H1 (cell line): ENCODE data around the gene RTN4RL1. TPM values are rescaled to one million over a fixed set of nuclear protein-coding genes. Genes with fewer than 3 reads are reported as not detected.
A peak's percentile ranks its signal among the peaks of the same experiment; 100 is the strongest.

Experiments used
- CTCF ChIA-PET: fragments of 300-600 bp; sonication (Branson Sonifier 250); formaldehyde crosslinking; loops from one replicate; lab custom pipeline; 2021; ENCODE audit not compliant: partially characterized antibody; lab: Charles Lee
- POLR2A ChIA-PET: fragments of 300-600 bp; sonication (Branson Sonifier 250); formaldehyde crosslinking; loops from one replicate; lab custom pipeline; 2021; ENCODE audit warnings: inconsistent platforms; ENCODE audit not compliant: partially characterized antibody; lab: Charles Lee
- DNase-seq, 2 experiments: peaks; one replicate each; pipeline versions ENCODE4 v3.0.0 to v3.0.0-alpha.2; 2010 to 2022; ENCODE audit warnings: low spot score in 2 of 2, low read depth in 1 of 2, mixed read lengths in 1 of 2
- FAIRE-seq: peaks from 2 replicates; lab custom pipeline; 2011; peaks lifted over from hg19 to GRCh38; lab: Jason Lieb, UNC
- H2AFZ ChIP-seq: 2 replicates; pipeline ENCODE4 v1.8.1; 2012; ENCODE audit warnings: low read length, inconsistent platforms
- H2AK5ac ChIP-seq: 2 replicates; pipeline ENCODE4 v1.6.1; 2013; ENCODE audit warnings: low read depth, low read length
- H2BK120ac ChIP-seq: replicated peaks from 2 replicates; pipeline ENCODE3; 2013; ENCODE audit warnings: low read depth, low read length, inconsistent platforms
- H2BK12ac ChIP-seq: 2 replicates; pipeline ENCODE4 v1.6.1; 2013; ENCODE audit warnings: low read depth, low read length
- H2BK15ac ChIP-seq: 2 replicates; pipeline ENCODE4 v1.6.1; 2013; ENCODE audit warnings: low read length
- H2BK20ac ChIP-seq: 2 replicates; pipeline ENCODE4 v1.6.1; 2013; ENCODE audit warnings: low read length
- H2BK5ac ChIP-seq: 2 replicates; pipeline ENCODE4 v1.6.1; 2013; ENCODE audit warnings: low read depth, low read length
- H3K14ac ChIP-seq: 2 replicates; pipeline ENCODE4 v1.6.1; 2013; ENCODE audit warnings: inconsistent platforms; ENCODE audit not compliant: insufficient read length
- H3K18ac ChIP-seq: 2 replicates; pipeline ENCODE4 v1.6.1; 2013; ENCODE audit warnings: low read length; ENCODE audit errors: extremely low read depth
- H3K23ac ChIP-seq: 2 replicates; pipeline ENCODE4 v1.6.1; 2013; ENCODE audit warnings: inconsistent platforms; ENCODE audit not compliant: insufficient read length
- H3K23me2 ChIP-seq: 2 replicates; pipeline ENCODE4 v1.6.1; 2013; ENCODE audit warnings: low read depth, low read length
- H3K27ac ChIP-seq: 2 replicates; pipeline ENCODE4 v1.6.1; 2011; ENCODE audit warnings: low read depth, low read length, inconsistent platforms
- H3K27me3 ChIP-seq, 4 experiments: replicated peaks in 1 of 4; 1 replicate in 1 of 4; 2 replicates in 3 of 4; pipeline versions ENCODE4 v1.6.1 to v1.8.1; 2011 to 2013; ENCODE audit warnings: low read length in 3 of 4, mild to moderate bottlenecking in 3 of 4, inconsistent platforms in 2 of 4, mixed read lengths in 2 of 4, moderate library complexity in 1 of 4; ENCODE audit not compliant: control insufficient read depth in 3 of 4, insufficient read depth in 3 of 4; ENCODE audit errors: extremely low read depth in 1 of 4
- H3K36me3 ChIP-seq, 4 experiments: 2 replicates each; pipeline versions ENCODE4 v1.6.1 to v1.8.1; 2011 to 2013; ENCODE audit warnings: mild to moderate bottlenecking in 4 of 4, low read length in 3 of 4, moderate library complexity in 2 of 4, control low read depth in 1 of 4, inconsistent platforms in 1 of 4; ENCODE audit not compliant: insufficient read depth in 4 of 4, control insufficient read depth in 2 of 4
- H3K4ac ChIP-seq: replicated peaks from 2 replicates; pipeline ENCODE3; 2013; ENCODE audit warnings: low read length, low read depth, mixed read lengths, inconsistent platforms; ENCODE audit not compliant: insufficient read length
- H3K4me1 ChIP-seq, 4 experiments: replicated peaks in 1 of 4; 1 replicate in 1 of 4; 2 replicates in 3 of 4; pipeline versions ENCODE4 v1.6.1 to v1.8.1; 2011 to 2013; ENCODE audit warnings: low read length in 3 of 4, inconsistent platforms in 2 of 4, mixed read lengths in 1 of 4; ENCODE audit not compliant: insufficient read depth in 4 of 4, control insufficient read depth in 3 of 4
- H3K4me2 ChIP-seq, 2 experiments: 2 replicates each; pipeline versions ENCODE4 v1.6.1 to v1.8.1; 2011 to 2013; ENCODE audit warnings: low read depth in 2 of 2, low read length in 2 of 2, control low read depth in 1 of 2, inconsistent platforms in 1 of 2, mild to moderate bottlenecking in 1 of 2; ENCODE audit not compliant: insufficient read depth in 1 of 2
- H3K4me3 ChIP-seq, 4 experiments: fragments of 200-600, 300-600 bp in 1 of 4; sonication (generic), shearing (Covaris generic), sonication (Bioruptor Twin) in 1 of 4; 2 replicates each; pipeline versions ENCODE4 v1.5.1 to v1.8.1; 2011 to 2016; ENCODE audit warnings: low read length in 4 of 4, low read depth in 3 of 4, control low read depth in 2 of 4, inconsistent platforms in 2 of 4, mild to moderate bottlenecking in 2 of 4, mixed read lengths in 1 of 4, moderate library complexity in 1 of 4; ENCODE audit not compliant: insufficient read depth in 2 of 4; ENCODE audit errors: extremely low read depth in 1 of 4
- H3K56ac ChIP-seq: replicated peaks from 2 replicates; pipeline ENCODE3; 2013; ENCODE audit warnings: low read depth, mild to moderate bottlenecking, mixed read lengths, low read length, inconsistent platforms; ENCODE audit not compliant: insufficient read length
- H3K79me1 ChIP-seq: 2 replicates; pipeline ENCODE4 v1.6.1; 2013; ENCODE audit warnings: low read depth, low read length, control low read depth
- H3K79me2 ChIP-seq, 2 experiments: 2 replicates each; pipeline versions ENCODE4 v1.6.1 to v1.8.1; 2012 to 2013; ENCODE audit warnings: low read length in 2 of 2, mild to moderate bottlenecking in 2 of 2, inconsistent platforms in 1 of 2; ENCODE audit not compliant: insufficient read depth in 2 of 2, control insufficient read depth in 1 of 2
- H3K9ac ChIP-seq, 4 experiments: replicated peaks in 1 of 4; 1 replicate in 1 of 4; 2 replicates in 3 of 4; pipeline versions ENCODE4 v1.6.1 to v1.8.1; 2011 to 2013; ENCODE audit warnings: low read depth in 3 of 4, low read length in 3 of 4, control low read depth in 2 of 4, mild to moderate bottlenecking in 2 of 4, moderate library complexity in 2 of 4, inconsistent platforms in 1 of 4; ENCODE audit errors: extremely low read depth in 1 of 4
- H3K9me3 ChIP-seq, 2 experiments: 2 replicates each; pipeline versions ENCODE4 v1.6.1 to v1.8.1; 2012 to 2013; ENCODE audit warnings: mild to moderate bottlenecking in 2 of 2, moderate library complexity in 2 of 2, control low read depth in 1 of 2, inconsistent platforms in 1 of 2, low read depth in 1 of 2, low read length in 1 of 2, mixed read lengths in 1 of 2; ENCODE audit not compliant: insufficient read depth in 2 of 2
- H4K20me1 ChIP-seq, 2 experiments: replicated peaks in 1 of 2; 2 replicates each; pipeline versions ENCODE3 to v1.8.1; 2011 to 2013; ENCODE audit warnings: inconsistent platforms in 2 of 2, low read length in 2 of 2, mild to moderate bottlenecking in 1 of 2; ENCODE audit not compliant: insufficient read depth in 2 of 2, control insufficient read depth in 1 of 2
- H4K5ac ChIP-seq: 2 replicates; pipeline ENCODE4 v1.6.1; 2013; ENCODE audit warnings: low read length, low read depth, mixed read lengths, inconsistent platforms; ENCODE audit not compliant: insufficient read length
- H4K8ac ChIP-seq: 2 replicates; pipeline ENCODE4 v1.8.0; 2013; ENCODE audit warnings: mild to moderate bottlenecking, moderate library complexity, low read length, inconsistent platforms; ENCODE audit not compliant: insufficient read depth; ENCODE audit errors: extremely low read depth
- H4K91ac ChIP-seq: replicated peaks from 2 replicates; pipeline ENCODE3; 2013; ENCODE audit warnings: low read length, mixed read lengths, inconsistent platforms; ENCODE audit not compliant: insufficient read length
- EZH2 ChIP-seq: fragments of 200-600 bp; sonication (generic); IDR thresholded peaks from 2 replicates; pipeline ENCODE4 v1.7.1; 2012; ENCODE audit warnings: low read depth, mild to moderate bottlenecking, moderate library complexity, low read length, inconsistent platforms; ENCODE audit not compliant: severe bottlenecking
- JUND ChIP-seq: IDR thresholded peaks from 2 replicates; pipeline ENCODE4 v1.6.1; 2011; ENCODE audit warnings: mild to moderate bottlenecking, improper control_type of control experiment, low read length
- SUZ12 ChIP-seq: fragments of 200-600 bp; sonication (generic); IDR thresholded peaks from 2 replicates; pipeline ENCODE4 v1.6.1; 2012; ENCODE audit warnings: mild to moderate bottlenecking, inconsistent platforms, low read length, moderate library complexity, mixed read lengths
- WGBS, 2 experiments: shearing (Covaris generic) in 1 of 2; methylation state at CpG; one replicate each; pipeline versions ENCODE4 v1.1.6 to v1.1.7; 2013 to 2015; ENCODE audit warnings: low lambda C conversion rate in 2 of 2, mixed read lengths in 2 of 2, inconsistent platforms in 1 of 2, low coverage in 1 of 2, missing lambda C conversion rate in 1 of 2; ENCODE audit not compliant: insufficient replicate concordance in 2 of 2, insufficient coverage in 1 of 2, insufficient read length in 1 of 2; ENCODE audit errors: extremely low coverage in 1 of 2, missing lambda C conversion rate in 1 of 2; 5-methylcytosine and 5-hydroxymethylcytosine counted together
- polyA plus RNA-seq, 7 experiments: library from polyadenylated mRNA; depleted of rRNA in 3 of 7; stranded (reverse) in 5 of 7; unstranded in 2 of 7; fragments of >200 nt in 5 of 7; fragments of 200-250 nt in 2 of 7; gene quantifications; 1 replicate in 5 of 7; 2 replicates in 1 of 7; 4 replicates in 1 of 7; pipeline versions ENCODE4 v1.2.1 to v1.2.3, GENCODE V29; 2011 to 2013; ENCODE audit warnings: missing spikeins in 2 of 7, mixed read lengths in 2 of 7
- total RNA-seq: library from RNA; stranded (reverse); fragmentation: NEBNext Ultra II Directional; extraction: Animal tissue kit (Norgen Biotek cat#: 25700); gene quantifications from 2 replicates; pipeline ENCODE4 v1.2.1, GENCODE V29; 2021
- TF ChIP-seq, protein P1 (sequence below): IDR thresholded peaks from 2 replicates; pipeline ENCODE4 v1.6.1; 2012; ENCODE audit warnings: inconsistent platforms
- TF ChIP-seq, protein P2 (sequence below): IDR thresholded peaks from 2 replicates; pipeline ENCODE4 v1.6.1; 2012; ENCODE audit warnings: low read length, inconsistent platforms

Gene RTN4RL1
- total and polyA plus RNA-seq, 2 of the 8 experiments (the other 6 are each of a cell fraction or from before 2014, with no cell fraction given): 0.09 TPM; not detected in 1

DNA sequence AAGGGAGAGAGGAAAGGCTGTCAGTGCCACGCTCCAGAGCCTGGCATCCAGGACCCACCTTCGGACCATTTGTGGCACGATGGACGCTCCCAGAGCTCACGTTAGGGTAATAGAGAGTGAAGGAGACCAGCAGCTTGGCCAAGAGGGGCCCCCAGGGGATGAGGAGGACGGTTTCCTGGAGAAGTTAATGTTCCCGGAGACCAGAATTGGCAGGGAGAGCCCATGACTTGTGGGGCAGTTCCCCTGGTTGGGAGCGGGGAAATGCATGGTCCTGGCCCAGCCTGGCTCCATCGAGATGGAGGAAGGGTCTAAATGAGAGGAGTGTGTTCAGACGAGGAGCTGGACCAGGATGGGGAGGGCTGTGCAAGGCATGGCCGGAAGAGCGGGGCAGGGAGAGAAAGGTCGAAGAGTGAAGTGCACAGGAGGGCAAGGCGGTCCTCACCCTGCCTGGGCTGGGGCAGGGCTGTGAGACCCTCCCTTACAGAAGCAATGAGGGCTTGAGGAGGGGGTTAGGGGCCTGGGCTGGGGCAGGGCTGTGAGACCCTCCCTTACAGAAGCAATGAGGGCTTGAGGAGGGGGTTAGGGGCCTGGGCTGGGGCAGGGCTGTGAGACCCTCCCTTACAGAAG is 26.9 kb upstream of the RTN4RL1 start:
- H3K27me3 ChIP-seq: peaks cover 67 to 91% (median 87%) of the 10 kb centered on the region in 4 experiments
- DNase-seq: no peak
- TF ChIP-seq, protein P1, sequence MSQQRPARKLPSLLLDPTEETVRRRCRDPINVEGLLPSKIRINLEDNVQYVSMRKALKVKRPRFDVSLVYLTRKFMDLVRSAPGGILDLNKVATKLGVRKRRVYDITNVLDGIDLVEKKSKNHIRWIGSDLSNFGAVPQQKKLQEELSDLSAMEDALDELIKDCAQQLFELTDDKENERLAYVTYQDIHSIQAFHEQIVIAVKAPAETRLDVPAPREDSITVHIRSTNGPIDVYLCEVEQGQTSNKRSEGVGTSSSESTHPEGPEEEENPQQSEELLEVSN: no peak
- TF ChIP-seq JUND (no peak), EZH2 (peak; percentile 34), SUZ12 (peak; percentile 44; the same call in 1 of the 2 replicates)
- TF ChIP-seq, protein P2, sequence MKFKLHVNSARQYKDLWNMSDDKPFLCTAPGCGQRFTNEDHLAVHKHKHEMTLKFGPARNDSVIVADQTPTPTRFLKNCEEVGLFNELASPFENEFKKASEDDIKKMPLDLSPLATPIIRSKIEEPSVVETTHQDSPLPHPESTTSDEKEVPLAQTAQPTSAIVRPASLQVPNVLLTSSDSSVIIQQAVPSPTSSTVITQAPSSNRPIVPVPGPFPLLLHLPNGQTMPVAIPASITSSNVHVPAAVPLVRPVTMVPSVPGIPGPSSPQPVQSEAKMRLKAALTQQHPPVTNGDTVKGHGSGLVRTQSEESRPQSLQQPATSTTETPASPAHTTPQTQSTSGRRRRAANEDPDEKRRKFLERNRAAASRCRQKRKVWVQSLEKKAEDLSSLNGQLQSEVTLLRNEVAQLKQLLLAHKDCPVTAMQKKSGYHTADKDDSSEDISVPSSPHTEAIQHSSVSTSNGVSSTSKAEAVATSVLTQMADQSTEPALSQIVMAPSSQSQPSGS: no peak

More for the DNA sequence above, 26.9 kb upstream of the RTN4RL1 start:
- no peak overlapping the region for H2AK5ac ChIP-seq
- H3K23me2 ChIP-seq: peaks cover 11% of the 10 kb centered on the region; the same call in 1 of the 2 replicates
- H3K4me3 ChIP-seq: no peak overlapping the region
- H3K4ac ChIP-seq: no peak overlapping the region
- POLR2A ChIA-PET: interaction anchor here (0.6 kb wide), 1 partner anchor 25 kb away, joined by 3 read pairs; no protein-coding TSS in a partner anchor
- no peak overlapping the region for H4K91ac ChIP-seq
- no peak overlapping the region for H2BK120ac ChIP-seq
- no peaks in the 10 kb centered on the region for H3K9me3 ChIP-seq
- no peaks in the 10 kb centered on the region for H3K79me1 ChIP-seq
- CTCF ChIA-PET: interaction anchor here (0.6 to 2.5 kb wide), 6 partner anchors 11 to 193 kb away, joined by 3 to 10 read pairs (median 4); no protein-coding TSS in a partner anchor
- H2BK20ac ChIP-seq: no peak overlapping the region
- no peak overlapping the region for H3K27ac ChIP-seq
- 58% methylated on average over 14 of the region's 14 CpGs; no CpG with 5 or more reads in 1 of the 2 experiments for WGBS, 2 experiments
- H4K8ac ChIP-seq: no peak overlapping the region
- H3K36me3 ChIP-seq: peaks cover 0 to 8% (median 0%) of the 10 kb centered on the region in 4 experiments; a peak in 1 of 8 replicates
- H3K79me2 ChIP-seq: no peaks in the 10 kb centered on the region
- no peak overlapping the region for H3K4me2 ChIP-seq
- no peak overlapping the region for H3K9ac ChIP-seq
- H2AFZ ChIP-seq: no peak overlapping the region
- peaks cover 12 to 20% of the 10 kb centered on the region in 2 experiments for H4K20me1 ChIP-seq
- no peak overlapping the region for H3K18ac ChIP-seq
- FAIRE-seq: no peak
- no peak overlapping the region for H3K56ac ChIP-seq
- no peak overlapping the region for H4K5ac ChIP-seq
- H3K4me1 ChIP-seq: peaks cover 0 to 15% (median 10%) of the 10 kb centered on the region in 4 experiments; a peak in 5 of 7 replicates
- H2BK15ac ChIP-seq: 0 out of 2 replicates have a peak overlapping the region, but pooled peaks have one; percentile 29
- no peak overlapping the region for H3K23ac ChIP-seq
- no peak overlapping the region for H2BK5ac ChIP-seq
- H2BK12ac ChIP-seq: peak overlapping the region; percentile 27; the same call in 1 of the 2 replicates
- no peak overlapping the region for H3K14ac ChIP-seq
